Stimulated activated effector memory CD8-positive, alpha-beta T cell treated with anti-CD3 and anti-CD28 coated beads, Interleukin-12 subunit alpha, Interleukin-12 subunit beta, amount 100 ng/mL, for 72 hours (primary cell): Measurements from ENCODE around the gene TCF23.
"Not testable (repeated sequence)": the region's sequence is repeated elsewhere in the genome, so short reads cannot be mapped to it uniquely, and the experiment has no call there.

ENCODE experiments used
- ATAC-seq: fragments of 150-1000 bp; cut with Tn5 transposase; 2 replicates; pipeline ENCODE4 v1.10.0; 2021
- DNase-seq, 2 donors: peaks; one replicate each; pipeline ENCODE4 v3.0.0; 2021 to 2022; ENCODE audit warnings: low spot score in 2 of 2
- H3K27ac Mint-ChIP-seq: one replicate; pipeline ENCODE4 v1.8.0; 2022; ENCODE audit warnings: mild to moderate bottlenecking, mixed read lengths
- H3K36me3 Mint-ChIP-seq: one replicate; pipeline ENCODE4 v1.8.0; 2022; ENCODE audit warnings: mild to moderate bottlenecking, mixed read lengths
- H3K4me1 Mint-ChIP-seq: one replicate; pipeline ENCODE4 v1.8.0; 2022; ENCODE audit warnings: mixed read lengths
- H3K4me3 Mint-ChIP-seq: one replicate; pipeline ENCODE4 v1.8.0; 2022; ENCODE audit warnings: mild to moderate bottlenecking, mixed read lengths
- H3K9me3 Mint-ChIP-seq: one replicate; pipeline ENCODE4 v1.8.0; 2022; ENCODE audit warnings: mixed read lengths

Gene TCF23

DNA sequence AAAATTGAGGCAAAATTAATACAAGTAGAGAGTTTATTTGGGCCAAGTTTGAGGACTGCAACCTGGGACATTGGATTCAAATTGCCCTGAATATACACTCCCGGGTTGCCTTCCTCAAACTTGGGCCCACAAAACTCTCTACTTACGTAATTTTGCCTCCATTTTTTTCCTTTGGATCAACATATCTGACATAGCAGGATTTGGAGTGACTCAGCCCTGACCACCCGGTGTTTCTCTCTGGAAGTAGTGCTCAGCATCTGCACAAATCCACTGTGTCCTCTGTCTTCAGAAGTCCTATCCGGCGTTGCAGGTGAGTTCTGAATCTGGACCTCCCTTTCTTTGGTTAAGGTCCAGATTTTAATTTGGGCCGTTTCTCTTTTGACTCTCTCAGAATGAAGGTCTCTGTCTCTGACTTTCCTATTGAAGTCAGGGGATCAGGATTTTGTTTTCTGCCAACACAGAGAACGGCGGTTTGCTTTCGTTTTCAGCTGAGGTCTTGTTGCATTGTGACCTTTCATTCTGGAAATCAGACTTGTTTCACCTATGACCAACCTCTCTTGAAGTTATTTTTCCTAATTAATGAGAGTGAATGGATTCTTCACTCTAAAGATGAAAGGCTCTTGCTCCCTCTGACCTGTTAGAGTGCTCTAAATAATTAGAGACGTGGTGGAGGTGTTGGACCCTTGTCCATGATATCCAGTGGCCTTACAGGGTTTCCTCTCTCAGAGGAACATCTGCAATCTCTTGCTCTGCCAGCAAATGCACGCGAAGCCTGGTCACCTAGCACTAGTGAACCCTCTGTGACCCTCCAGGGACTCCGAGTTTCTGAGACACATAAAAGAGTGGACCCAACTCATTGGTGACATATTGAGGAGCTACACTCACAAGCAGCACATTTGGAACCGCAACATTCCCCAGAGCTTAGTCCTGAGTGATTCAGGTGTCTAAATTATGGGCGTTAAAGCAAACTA is 13.6 kb downstream of the TCF23 start:
- Mint-ChIP-seq H3K4me3 (no peak overlapping the region), H3K9me3 (no peaks in the 10 kb centered on the region), H3K27ac (no peak overlapping the region), H3K4me1 (no peaks in the 10 kb centered on the region), H3K36me3 (no peaks in the 10 kb centered on the region)
- DNase-seq (no peak), ATAC-seq (no peak)

DNA sequence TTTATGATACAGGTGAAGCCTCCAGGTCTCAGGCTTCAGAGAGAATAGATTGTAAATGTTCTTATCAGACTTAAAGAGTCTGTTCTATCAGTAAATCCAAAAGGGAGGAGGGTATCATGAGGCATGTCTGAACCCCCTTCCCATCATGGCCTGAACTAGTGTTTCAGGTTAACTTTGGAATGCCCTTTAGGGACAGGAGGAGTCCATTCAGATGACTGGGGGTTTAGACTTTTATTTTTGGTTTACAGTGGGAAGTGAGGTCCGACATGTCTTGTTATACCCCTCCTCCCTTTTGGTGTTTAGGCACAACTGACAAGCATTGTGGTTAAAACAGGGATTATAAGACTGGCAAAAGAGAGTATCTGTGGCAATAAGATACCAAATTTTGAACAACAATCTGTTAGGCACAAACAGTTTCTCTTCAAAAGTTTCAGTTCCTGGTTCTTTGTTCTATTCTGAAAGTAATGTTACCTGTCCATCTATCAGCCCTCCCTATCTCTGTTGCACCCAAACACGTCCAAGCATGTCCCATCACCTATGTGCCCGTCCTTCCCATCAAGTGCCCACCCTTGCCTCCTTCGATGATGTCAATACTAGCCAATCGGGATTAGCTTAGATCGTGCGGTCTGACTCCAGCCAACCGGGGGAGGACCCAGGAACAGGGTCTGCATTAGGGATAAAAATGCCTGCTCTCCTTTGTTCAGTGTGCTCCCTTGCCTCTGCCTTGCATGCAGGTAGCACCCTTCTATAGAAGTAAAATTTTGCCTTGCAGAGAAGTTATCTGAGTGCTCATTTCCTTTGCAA is 16.4 kb downstream of the TCF23 start:
- no peaks in the 10 kb centered on the region for H3K9me3 Mint-ChIP-seq
- DNase-seq: no peak
- no peak for ATAC-seq
- no peak overlapping the region for H3K27ac Mint-ChIP-seq
- no peaks in the 10 kb centered on the region for H3K4me1 Mint-ChIP-seq
- H3K36me3 Mint-ChIP-seq: no peaks in the 10 kb centered on the region
- no peak overlapping the region for H3K4me3 Mint-ChIP-seq

DNA sequence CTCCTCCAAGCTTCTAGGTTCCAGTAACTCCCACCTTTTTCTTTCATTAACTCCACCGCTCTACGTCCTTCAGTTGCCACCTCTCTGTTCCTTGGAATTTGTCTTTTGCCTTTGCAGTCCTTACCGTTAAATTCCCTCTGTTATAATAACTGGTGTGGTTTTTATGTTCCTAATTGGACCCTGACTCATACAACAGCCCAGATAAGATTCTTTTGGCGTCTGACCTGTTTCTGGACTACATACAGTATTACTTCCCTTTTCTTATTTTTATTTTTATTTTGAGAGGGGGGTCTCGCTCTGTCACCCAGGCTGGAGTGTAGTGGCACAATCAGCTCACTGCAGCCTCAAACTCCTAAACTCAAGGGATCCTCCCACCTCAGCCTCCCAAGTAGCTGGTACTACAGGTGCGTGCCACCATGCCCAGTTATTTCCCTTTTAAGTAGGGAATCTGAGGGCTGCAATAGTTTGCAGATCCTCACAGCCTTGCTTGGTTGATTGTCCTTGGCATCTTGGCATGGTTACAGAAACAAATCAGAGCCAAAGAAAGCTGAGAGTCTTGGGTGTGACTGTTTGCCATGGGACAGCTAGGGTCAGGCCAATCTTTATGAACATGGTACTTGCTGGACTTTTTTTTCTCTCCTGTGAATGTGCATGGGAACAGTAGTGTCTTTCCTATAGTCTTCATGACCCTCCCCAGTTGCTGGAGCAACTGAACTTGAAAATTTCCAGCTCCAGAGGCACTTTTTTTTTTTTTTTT is 22.0 kb downstream of the TCF23 start:
- no peak for DNase-seq
- Mint-ChIP-seq H3K36me3 (no peaks in the 10 kb centered on the region), H3K4me3 (peak overlapping the region; percentile 6), H3K27ac (no peak overlapping the region), H3K4me1 (no peaks in the 10 kb centered on the region), H3K9me3 (no peaks in the 10 kb centered on the region)
- ATAC-seq: no peak

DNA sequence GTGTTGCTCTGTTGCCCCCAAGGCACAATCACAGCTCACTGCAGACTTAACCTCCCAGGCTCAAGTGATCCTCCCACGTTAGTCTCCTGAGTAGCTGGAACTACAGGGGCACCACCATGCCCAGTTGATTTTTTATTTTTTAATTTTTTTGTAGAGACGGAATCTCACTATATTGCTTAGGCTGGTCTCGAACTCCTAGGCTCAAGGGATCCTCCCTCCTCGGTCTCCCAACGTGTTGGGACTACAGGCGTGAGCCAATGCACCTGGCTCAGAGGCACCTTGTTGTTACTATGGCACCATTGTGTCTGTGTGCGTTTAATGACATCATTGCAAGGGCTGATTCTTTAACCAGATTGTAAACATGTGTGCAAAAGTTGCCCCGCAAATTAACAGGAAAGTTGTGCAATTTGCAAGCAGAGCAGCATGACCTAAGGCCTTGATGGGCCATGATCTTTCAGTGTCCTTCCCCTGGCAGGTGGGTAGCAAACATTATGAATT is 22.6 kb downstream of the TCF23 start:
- H3K27ac Mint-ChIP-seq: no peak overlapping the region
- ATAC-seq (no peak), DNase-seq (no peak)
- H3K9me3 Mint-ChIP-seq: no peaks in the 10 kb centered on the region
- H3K4me3 Mint-ChIP-seq: no peak overlapping the region
- H3K4me1 Mint-ChIP-seq: no peaks in the 10 kb centered on the region
- no peaks in the 10 kb centered on the region for H3K36me3 Mint-ChIP-seq

DNA sequence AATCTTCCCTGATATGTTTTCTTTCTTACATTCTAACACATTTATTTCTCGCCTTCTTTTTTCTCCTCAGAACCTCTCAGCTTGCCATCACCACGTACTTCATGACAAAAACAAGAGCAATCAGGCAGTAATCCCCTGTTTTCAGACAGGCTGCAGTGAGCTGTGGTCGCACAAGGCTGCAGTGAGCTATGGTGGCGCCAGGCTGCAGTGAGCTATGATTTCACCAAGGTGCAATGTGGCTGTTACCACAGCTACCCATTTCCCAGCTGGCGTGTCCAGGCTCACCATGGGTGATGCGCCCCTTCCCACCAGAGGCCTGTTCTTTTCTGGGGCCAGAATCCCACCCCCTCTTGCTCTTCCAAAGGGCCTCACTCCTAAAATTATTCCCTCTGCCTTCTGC is 25.8 kb downstream of the TCF23 start:
- no peaks in the 10 kb centered on the region for H3K36me3 Mint-ChIP-seq
- H3K9me3 Mint-ChIP-seq: no peaks in the 10 kb centered on the region
- no peak overlapping the region for H3K27ac Mint-ChIP-seq
- no peak for ATAC-seq
- no peak overlapping the region for H3K4me3 Mint-ChIP-seq
- no peaks in the 10 kb centered on the region for H3K4me1 Mint-ChIP-seq
- no peak for DNase-seq

DNA sequence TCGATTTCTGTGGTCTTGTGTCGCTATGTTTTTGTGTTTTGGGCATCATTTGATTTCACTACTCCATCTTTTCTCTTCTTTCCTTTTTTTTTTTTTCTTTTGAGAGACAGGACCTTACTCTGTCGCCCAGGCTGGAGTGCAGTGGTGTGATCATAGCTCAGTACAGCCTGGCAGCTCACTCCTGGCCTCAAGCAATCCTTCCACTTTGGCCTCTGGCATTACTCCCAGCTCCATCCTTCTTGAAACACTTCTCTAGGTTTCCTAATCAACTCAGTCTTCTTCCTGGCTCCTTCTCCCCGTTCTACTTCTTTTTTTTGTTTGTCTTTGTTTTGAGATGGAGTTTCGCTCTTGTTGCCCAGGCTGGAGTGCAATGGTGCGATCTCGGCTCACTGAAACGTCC is 26.5 kb downstream of the TCF23 start:
- Mint-ChIP-seq H3K4me3 (no peak overlapping the region), H3K4me1 (no peaks in the 10 kb centered on the region), H3K36me3 (no peaks in the 10 kb centered on the region), H3K27ac (no peak overlapping the region), H3K9me3 (no peaks in the 10 kb centered on the region)
- ATAC-seq (no peak), DNase-seq (no peak)

DNA sequence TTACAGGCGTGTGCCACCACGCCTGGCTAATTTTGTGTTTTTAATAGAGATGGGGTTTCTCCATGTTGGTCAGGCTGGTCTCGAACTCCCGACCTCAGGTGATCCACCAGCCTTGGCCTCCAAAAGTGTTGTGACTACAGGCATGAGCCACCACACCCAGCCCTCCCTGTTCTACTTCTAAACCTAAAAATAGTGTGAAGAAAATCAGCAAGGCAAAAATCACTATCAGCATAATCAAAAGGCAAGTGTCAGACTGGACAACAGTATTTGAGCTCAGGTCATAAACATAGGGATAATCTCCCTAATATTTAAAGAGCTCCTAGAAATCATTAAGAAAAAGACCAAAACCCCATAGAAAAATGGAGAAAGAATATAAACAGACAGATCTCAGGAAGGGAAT is 27.0 kb downstream of the TCF23 start:
- H3K9me3 Mint-ChIP-seq, H3K4me3 Mint-ChIP-seq, H3K36me3 Mint-ChIP-seq, DNase-seq, H3K27ac Mint-ChIP-seq, ATAC-seq, H3K4me1 Mint-ChIP-seq: not testable (repeated sequence)

DNA sequence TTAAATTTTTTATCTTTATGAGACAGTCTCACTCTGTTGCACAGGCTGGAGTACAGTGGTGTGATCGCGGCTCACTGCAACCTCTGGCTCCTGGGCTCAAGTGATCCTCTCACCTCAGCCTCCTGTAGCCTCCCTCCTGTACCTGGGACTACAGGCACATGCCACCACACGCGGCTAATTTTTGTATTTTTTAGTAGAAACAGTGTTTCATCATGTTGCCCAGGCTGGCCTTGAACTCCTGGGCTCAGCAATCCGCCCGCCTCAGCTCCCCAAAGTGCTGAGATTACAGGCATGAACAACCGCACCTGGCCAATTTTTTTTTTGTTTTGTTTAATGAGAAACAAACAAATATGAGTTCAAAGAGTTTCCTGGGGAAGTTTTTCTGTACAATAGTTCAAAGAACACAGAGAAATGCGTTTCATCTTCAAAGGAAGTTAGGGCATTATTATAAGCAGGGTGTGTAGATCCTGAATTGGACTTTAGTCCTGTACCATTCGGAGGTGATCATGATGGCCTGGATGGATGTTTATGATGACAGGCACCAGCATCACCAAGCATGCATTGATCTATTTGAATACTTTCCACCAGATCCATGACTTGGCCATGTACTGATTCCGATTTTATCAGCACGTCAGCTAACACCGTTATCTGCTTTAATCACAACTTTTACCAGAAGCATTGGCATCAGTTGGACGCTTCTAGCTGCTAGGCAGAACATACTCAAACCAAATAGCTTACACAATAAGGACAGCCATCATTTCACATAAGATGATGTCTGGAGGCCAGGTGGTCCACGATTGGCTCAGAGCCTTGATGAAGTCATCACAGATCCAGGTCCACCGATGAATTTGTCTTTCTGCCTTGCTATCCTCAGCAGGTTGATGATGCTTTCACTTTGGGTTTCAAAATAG is 28.9 kb downstream of the TCF23 start:
- Mint-ChIP-seq H3K4me1 (no peaks in the 10 kb centered on the region), H3K36me3 (no peaks in the 10 kb centered on the region), H3K9me3 (no peaks in the 10 kb centered on the region), H3K27ac (no peak overlapping the region), H3K4me3 (no peak overlapping the region)
- DNase-seq: no peak
- no peak for ATAC-seq

DNA sequence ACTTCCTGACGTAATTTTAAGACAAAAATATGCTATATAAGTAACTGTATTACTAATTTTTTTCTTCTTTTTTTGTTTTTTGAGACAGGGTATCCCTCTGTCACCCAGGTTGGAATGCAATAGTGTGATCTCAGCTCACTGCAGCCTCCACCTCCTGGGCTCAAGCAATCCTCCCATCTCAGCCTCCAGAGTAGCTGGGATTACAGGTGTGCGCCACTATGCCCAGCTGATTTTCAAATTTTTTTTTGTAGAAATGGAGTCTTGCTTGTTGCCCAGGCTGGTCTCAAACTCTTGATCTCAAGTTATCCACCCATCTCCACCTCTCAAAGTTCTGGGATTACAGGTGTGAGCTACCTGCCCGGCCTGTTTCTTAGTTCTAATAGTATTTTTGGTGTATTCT is 29.7 kb downstream of the TCF23 start:
- H3K36me3 Mint-ChIP-seq: no peaks in the 10 kb centered on the region
- H3K27ac Mint-ChIP-seq: no peak overlapping the region
- ATAC-seq: no peak
- no peaks in the 10 kb centered on the region for H3K9me3 Mint-ChIP-seq
- H3K4me3 Mint-ChIP-seq: no peak overlapping the region
- no peaks in the 10 kb centered on the region for H3K4me1 Mint-ChIP-seq
- DNase-seq: no peak

DNA sequence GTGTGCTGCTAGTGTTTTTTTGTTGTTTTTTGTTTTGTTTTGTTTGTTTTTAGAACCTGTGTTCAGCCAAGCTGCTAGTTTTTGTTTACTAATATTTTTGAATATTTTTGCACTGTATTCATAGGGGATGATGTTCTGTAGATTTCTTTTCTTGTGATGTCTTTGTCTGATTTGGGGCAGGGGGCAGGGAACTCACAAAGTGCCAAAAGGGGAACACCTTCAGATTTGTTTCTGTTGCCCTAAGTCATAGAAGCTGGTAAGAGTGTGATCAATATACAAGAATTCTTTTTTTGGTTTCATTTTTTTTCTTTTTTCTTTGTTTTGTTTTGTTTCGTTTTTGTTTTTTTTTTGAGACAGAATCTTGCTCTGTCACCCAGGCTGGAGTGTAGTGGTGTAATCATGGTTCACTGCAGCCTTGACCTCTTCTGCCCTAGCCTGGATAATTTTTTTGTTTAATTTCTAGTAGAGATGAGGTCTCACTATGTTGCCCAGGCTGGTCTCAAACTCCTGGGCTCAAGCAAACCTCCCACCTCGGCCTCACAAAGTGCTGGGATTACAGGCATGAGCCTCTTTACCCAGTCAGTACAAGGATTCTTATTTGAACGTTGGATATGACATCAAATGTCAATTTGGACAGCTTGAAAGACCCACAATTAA is 30.7 kb downstream of the TCF23 start:
- H3K9me3 Mint-ChIP-seq: no peaks in the 10 kb centered on the region
- no peaks in the 10 kb centered on the region for H3K36me3 Mint-ChIP-seq
- DNase-seq (no peak), ATAC-seq (no peak)
- no peak overlapping the region for H3K27ac Mint-ChIP-seq
- H3K4me1 Mint-ChIP-seq: no peaks in the 10 kb centered on the region
- H3K4me3 Mint-ChIP-seq: no peak overlapping the region

DNA sequence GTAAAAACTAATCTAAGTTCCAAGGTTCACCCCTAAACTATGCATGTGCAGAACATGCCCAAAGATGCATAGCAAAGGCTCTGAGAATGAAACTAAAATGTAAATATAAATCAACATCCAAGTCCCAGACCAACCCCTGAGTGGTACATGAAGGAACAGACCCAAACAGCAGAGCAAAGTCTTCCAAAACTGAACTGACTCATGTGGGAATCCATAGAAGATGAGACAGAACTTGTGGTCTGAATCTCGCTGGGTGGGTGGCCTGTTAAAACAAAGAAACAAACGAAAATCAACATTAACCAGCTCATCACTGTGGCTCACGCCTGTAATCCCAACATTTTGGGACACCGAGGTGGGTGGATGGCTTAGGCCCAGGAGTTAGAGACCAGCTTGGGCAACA is 33.5 kb downstream of the TCF23 start:
- no peak overlapping the region for H3K27ac Mint-ChIP-seq
- ATAC-seq (no peak), DNase-seq (no peak)
- H3K4me1 Mint-ChIP-seq: no peaks in the 10 kb centered on the region
- H3K4me3 Mint-ChIP-seq: no peak overlapping the region
- no peaks in the 10 kb centered on the region for H3K36me3 Mint-ChIP-seq
- H3K9me3 Mint-ChIP-seq: no peaks in the 10 kb centered on the region

DNA sequence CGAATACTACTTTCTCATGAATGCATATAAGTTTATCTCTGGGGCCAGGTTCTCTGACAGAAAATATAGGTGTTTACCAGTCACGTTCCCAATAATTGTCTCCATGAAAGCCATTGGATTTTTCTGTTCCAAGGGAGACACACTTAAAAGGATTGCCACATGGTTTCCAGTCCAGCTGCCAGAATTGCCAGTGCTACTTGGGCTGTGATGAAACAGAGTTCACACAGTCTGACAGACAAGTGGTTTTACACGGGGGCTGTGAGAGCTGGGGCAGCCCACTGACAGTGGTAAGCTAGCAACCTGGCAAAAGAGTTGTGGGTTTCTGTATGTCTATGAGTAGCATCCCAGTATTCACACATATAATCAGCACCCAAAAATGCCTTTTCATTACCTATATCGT is 35.3 kb downstream of the TCF23 start:
- H3K27ac Mint-ChIP-seq: no peak overlapping the region
- no peaks in the 10 kb centered on the region for H3K4me1 Mint-ChIP-seq
- H3K9me3 Mint-ChIP-seq: no peaks in the 10 kb centered on the region
- H3K36me3 Mint-ChIP-seq: no peaks in the 10 kb centered on the region
- H3K4me3 Mint-ChIP-seq: no peak overlapping the region
- DNase-seq (no peak), ATAC-seq (peak; percentile 44)

DNA sequence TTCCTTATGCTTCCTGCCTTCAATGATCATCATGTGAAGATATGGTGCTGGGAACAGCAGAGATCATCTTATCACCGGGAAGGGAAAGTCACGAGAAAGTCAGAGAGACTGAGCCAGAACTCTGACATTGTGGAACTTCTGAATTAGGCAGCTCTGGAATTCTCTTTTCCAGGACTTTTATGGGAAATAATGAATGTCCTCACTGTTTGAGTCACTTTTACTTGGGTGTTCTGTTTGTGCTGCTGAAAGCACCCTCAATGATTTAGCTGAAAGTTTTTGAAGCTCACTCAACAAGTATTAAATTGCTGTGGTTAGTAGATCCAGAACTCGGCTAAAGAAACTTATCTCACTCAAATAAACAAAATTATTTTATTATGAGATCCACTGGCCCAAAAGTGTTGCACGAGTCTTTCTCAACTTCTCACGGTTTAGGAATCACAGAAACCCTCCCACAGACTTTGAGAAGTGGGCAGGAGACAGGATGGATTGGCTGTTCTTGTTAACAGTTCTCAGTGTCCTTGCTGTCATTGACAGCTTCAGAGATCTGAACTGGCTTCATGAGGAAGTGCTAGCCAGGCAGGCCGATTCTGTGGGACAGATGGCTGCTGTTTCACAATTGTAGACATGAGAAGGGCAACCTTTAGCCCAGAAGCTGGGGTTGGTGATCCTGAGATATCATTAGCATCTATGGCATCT is 36.7 kb downstream of the TCF23 start:
- no peak for ATAC-seq
- no peak overlapping the region for H3K4me3 Mint-ChIP-seq
- no peaks in the 10 kb centered on the region for H3K9me3 Mint-ChIP-seq
- no peak for DNase-seq
- no peak overlapping the region for H3K27ac Mint-ChIP-seq
- H3K4me1 Mint-ChIP-seq: no peaks in the 10 kb centered on the region
- H3K36me3 Mint-ChIP-seq: no peaks in the 10 kb centered on the region
